ENCODE data around the gene WNT4. TPM values are rescaled to one million over a fixed set of nuclear protein-coding genes. Genes with fewer than 3 reads are reported as not detected.

Gene WNT4
- total RNA-seq, 4 donors from 2014 or later = 1.4 to 5.0 (median 2.5) TPM

DNA sequence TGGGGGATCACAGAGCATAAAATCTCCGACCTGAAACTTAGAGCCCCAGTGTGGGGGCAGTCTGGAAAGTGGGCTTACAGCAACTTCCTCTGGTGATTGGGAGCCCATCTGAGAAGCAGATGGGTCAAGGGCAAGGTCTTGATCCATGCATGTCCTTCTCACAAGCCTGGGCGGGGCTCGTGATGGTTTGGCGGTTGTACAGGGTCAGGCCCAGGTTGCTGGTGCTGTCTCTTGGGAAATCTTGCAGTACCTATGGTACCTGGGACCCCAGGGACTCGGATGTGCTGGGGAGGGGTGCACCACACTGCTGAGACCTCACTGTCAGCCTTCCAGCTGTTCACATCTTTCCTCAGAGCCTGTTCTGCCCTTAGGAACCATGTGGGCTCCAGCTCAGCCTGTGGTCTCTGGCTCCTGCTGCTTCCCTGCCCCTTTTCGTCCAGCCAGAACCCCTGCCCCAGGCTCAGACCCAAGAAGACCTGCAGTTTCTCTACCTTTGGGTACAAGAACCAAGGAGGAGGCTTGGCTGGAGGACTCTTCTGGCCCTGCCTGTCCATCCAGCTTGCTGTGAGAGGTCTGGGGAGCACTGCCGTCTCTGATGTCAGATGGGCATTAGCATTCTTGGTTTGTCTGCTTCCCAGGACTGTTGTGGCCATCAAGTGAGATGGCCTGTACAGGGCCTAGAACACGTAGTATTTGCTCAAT, 24.5 kb downstream of the WNT4 start:
- H3K36me3 ChIP-seq = peaks cover 0 to 13% (median 0%) of the 10 kb centered on the region in 3 donors
- peak overlapping the region in 1 of 4 donors; percentile 17 for H3K27ac ChIP-seq
- DNase-seq = peak in 1 of 3 donors; percentile 29
- peaks cover 0 to 20% (median 5%) of the 10 kb centered on the region in 4 donors for H3K4me1 ChIP-seq
- no peak overlapping the region for H3K4me3 ChIP-seq
- H3K9me3 ChIP-seq = no peaks in the 10 kb centered on the region
- no peaks in the 10 kb centered on the region for H3K27me3 ChIP-seq
- TF ChIP-seq, protein P1, sequence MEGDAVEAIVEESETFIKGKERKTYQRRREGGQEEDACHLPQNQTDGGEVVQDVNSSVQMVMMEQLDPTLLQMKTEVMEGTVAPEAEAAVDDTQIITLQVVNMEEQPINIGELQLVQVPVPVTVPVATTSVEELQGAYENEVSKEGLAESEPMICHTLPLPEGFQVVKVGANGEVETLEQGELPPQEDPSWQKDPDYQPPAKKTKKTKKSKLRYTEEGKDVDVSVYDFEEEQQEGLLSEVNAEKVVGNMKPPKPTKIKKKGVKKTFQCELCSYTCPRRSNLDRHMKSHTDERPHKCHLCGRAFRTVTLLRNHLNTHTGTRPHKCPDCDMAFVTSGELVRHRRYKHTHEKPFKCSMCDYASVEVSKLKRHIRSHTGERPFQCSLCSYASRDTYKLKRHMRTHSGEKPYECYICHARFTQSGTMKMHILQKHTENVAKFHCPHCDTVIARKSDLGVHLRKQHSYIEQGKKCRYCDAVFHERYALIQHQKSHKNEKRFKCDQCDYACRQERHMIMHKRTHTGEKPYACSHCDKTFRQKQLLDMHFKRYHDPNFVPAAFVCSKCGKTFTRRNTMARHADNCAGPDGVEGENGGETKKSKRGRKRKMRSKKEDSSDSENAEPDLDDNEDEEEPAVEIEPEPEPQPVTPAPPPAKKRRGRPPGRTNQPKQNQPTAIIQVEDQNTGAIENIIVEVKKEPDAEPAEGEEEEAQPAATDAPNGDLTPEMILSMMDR (IDR thresholded peaks at IDR 0.05) = no peak
- no peak for TF ChIP-seq POLR2A (IDR thresholded peaks at IDR 0.05)

DNA sequence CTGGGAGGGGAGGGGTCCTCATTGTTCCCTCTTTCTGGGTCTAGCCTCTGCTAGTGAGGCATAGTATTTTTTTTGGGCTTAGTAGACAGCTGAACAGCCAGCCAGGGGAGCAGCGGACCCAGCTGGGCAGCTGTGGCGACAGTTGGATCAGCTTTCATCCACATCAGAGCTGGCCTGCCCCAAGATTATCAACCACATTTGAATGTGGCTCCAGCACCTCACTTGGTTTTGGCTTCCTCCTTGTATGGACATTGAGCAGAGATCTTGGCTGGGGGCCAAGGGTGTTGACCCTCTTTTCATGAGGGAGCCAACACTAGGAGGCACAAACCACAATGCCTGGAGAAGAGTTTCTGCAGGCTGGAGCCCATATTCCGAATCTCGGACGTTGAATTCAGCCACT, 25.0 kb downstream of the WNT4 start:
- TF ChIP-seq POLR2A (IDR thresholded peaks at IDR 0.05) = no peak
- TF ChIP-seq, protein P1 (IDR thresholded peaks at IDR 0.05) = no peak
- no peaks in the 10 kb centered on the region for H3K27me3 ChIP-seq
- no peaks in the 10 kb centered on the region for H3K9me3 ChIP-seq
- DNase-seq = peak in 1 of 3 donors; percentile 38
- H3K27ac ChIP-seq = no peak overlapping the region
- H3K4me3 ChIP-seq = no peak overlapping the region
- peaks cover 0 to 14% (median 0%) of the 10 kb centered on the region in 3 donors for H3K36me3 ChIP-seq
- peaks cover 0 to 20% (median 5%) of the 10 kb centered on the region in 4 donors for H3K4me1 ChIP-seq

DNA sequence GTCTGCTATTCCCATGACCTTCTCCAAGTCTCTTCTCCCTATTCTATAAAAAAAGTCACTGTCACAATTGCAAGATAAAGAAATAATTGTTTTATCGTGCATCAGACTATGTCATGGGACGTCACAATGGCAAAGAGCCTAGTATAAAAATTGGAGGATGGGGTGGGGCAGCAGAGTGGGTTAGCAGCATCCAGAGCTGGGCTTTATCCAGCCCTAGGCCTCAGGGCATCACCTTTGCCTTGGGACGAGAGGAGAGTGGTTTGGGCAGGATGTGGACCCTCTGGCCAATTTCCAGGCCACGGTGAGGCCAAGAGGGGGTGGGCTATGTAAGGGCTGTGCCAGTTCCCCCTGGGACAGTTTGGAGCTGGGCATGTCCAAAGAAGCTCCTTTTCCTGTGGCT, 25.7 kb downstream of the WNT4 start:
- Histone ChIP-seq H3K4me3 (no peak overlapping the region), H3K36me3 (peaks cover 0 to 19% (median 0%) of the 10 kb centered on the region in 3 donors), H3K9me3 (no peaks in the 10 kb centered on the region), H3K27me3 (no peaks in the 10 kb centered on the region), H3K4me1 (peaks cover 0 to 23% (median 5%) of the 10 kb centered on the region in 4 donors), H3K27ac (no peak overlapping the region)
- no peak for TF ChIP-seq POLR2A (IDR thresholded peaks at IDR 0.05)
- TF ChIP-seq, protein P1 (IDR thresholded peaks at IDR 0.05) = no peak
- DNase-seq = peak in 1 of 3 donors; percentile 39

DNA sequence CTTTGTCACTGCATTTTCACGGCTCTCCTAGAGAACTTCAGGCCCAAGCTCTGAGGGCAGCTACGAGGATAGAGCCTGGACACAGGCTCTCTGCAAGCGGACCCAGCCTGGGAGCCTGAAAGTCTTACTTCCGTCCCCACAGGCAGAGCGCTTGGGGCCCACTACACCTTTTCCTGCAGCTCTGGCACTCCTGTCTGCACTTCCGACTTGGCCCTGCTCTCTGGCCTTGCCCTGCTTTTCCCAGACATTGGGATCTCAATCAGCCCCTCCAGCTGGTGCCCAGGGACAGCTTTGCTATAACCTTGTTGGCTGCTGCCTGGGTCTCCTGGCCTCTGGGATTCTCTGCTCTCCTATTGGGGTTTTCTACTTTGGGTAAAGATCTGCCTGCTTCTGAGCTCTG, 27.6 kb downstream of the WNT4 start:
- Histone ChIP-seq H3K4me3 (no peak overlapping the region), H3K4me1 (peaks cover 0 to 34% (median 5%) of the 10 kb centered on the region in 4 donors), H3K27me3 (no peaks in the 10 kb centered on the region), H3K9me3 (no peaks in the 10 kb centered on the region), H3K36me3 (peaks cover 0 to 19% (median 0%) of the 10 kb centered on the region in 3 donors), H3K27ac (no peak overlapping the region)
- DNase-seq = peak in 1 of 3 donors; percentile 31
- TF ChIP-seq, protein P1 (IDR thresholded peaks at IDR 0.05) = no peak
- no peak for TF ChIP-seq POLR2A (IDR thresholded peaks at IDR 0.05)

DNA sequence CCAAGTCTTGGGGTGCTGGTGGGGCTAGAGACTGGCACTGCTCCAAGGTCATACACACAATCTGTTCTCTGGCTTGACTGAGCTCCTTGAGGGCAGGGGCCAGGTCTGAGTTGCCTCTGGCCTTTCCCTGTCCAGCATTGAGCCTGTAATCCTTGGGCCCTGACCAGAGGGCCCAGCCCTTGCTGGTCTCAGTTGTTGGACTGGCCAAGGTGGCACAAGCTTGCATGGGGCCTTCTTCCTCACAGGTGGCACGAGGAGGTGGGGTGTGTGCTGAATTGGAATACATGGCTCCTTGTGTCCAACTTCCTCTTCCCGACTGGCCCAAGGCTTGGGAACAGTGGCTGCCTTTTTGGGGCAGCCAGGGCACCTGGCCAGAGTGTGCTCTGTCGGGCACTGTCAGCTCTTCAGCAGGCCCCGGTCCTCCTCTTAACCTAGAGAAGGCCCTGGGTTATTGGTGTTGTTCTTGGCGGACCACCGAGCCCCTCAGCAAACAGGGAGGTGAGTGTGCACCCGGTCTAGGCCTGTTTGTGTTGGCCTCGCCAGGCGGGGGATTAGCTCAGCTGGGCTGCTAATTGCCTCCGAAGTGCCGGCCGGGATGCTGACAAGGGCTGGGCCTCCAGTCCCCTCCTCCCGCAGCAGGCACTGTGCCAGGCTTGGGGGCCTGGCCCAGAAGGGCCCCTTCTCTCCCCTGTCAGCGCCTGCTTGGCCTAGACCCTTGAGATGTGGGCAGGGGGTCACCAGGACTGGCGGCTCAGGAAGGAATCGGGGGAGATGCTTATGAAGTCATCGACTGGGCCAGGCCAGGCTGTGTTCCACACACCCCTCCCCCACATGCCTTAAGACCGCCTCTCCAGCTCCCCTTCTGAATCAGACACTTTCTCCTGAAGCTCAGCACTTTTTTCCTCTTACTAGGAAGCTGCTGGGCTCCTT, 28.5 kb downstream of the WNT4 start:
- Histone ChIP-seq H3K27ac (peak overlapping the region in 2 of 4 donors; percentile 10 to 28), H3K4me1 (peaks cover 0 to 35% (median 5%) of the 10 kb centered on the region in 4 donors), H3K27me3 (no peaks in the 10 kb centered on the region), H3K36me3 (peaks cover 0 to 13% (median 0%) of the 10 kb centered on the region in 3 donors), H3K4me3 (no peak overlapping the region), H3K9me3 (no peaks in the 10 kb centered on the region)
- DNase-seq = peak in 1 of 3 donors; percentile 45
- TF ChIP-seq, protein P1 (IDR thresholded peaks at IDR 0.05) = no peak
- no peak for TF ChIP-seq POLR2A (IDR thresholded peaks at IDR 0.05)

Measured in Peyer's patch (tissue), 4 donors.